ENCODE results near the gene GTF2E1.

DNA sequence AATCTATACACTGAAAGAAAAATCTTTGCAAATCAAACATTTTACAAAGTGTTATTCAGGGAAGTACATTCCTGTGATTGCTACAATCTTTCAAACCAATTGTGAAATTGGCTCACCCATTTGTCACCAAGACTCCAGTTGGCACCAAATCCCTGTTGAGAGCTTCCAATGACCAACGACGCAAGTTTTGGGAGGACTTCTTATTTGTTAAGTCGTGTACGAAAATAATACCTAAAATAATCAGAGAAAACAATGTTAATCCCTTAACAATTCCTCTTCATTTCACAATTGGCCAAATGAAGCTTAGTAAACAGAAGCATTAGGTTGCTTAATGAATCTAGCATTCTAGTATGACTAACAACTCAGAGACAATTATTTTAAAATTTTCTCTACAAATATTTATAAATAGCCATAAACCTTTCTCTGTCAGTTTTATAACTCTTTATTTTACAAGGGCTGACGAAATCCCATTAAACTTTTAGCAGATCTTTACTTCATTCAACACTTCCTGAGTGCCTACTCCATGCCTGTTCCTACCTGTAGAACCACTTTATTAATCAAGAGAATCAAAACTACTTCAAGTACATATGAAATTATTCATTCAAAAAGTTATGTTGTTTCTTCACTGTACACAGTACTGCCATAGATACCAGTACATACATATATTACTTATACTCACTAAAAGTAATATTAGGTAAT lies 36.5 kb upstream of the GTF2E1 start:
- TF ChIP-seq POLR2AphosphoS5 (IDR thresholded peaks at IDR 0.05) (no peak), EP300 (IDR thresholded peaks at IDR 0.05) (no peak), POLR2A (IDR thresholded peaks at IDR 0.05) (no peak)
- TF ChIP-seq, protein P1, sequence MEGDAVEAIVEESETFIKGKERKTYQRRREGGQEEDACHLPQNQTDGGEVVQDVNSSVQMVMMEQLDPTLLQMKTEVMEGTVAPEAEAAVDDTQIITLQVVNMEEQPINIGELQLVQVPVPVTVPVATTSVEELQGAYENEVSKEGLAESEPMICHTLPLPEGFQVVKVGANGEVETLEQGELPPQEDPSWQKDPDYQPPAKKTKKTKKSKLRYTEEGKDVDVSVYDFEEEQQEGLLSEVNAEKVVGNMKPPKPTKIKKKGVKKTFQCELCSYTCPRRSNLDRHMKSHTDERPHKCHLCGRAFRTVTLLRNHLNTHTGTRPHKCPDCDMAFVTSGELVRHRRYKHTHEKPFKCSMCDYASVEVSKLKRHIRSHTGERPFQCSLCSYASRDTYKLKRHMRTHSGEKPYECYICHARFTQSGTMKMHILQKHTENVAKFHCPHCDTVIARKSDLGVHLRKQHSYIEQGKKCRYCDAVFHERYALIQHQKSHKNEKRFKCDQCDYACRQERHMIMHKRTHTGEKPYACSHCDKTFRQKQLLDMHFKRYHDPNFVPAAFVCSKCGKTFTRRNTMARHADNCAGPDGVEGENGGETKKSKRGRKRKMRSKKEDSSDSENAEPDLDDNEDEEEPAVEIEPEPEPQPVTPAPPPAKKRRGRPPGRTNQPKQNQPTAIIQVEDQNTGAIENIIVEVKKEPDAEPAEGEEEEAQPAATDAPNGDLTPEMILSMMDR (IDR thresholded peaks at IDR 0.05), result no peak

Measured in gastroesophageal sphincter (tissue), 3 donors.